A673 (cell line): ENCODE data around the gene CXADR. TPM values are rescaled to one million over a fixed set of nuclear protein-coding genes. Genes with fewer than 3 reads are reported as not detected.

ENCODE experiments used
- BruUV-seq: library from RNA; stranded (reverse); fragments of 400-500 nt; replicated peaks from 2 replicates; lab custom pipeline; 2021; lab: Mats Ljungman, UMichigan
- CTCF ChIA-PET: fragments of 300-600 bp; sonication (Branson Sonifier 250); formaldehyde crosslinking; loops from one replicate; lab custom pipeline; 2022; ENCODE audit warnings: antibody characterized with exemption; lab: Charles Lee
- POLR2A ChIA-PET: fragments of 300-600 bp; sonication (Branson Sonifier 250); formaldehyde crosslinking; loops from one replicate; lab custom pipeline; 2022; ENCODE audit warnings: antibody characterized with exemption; ENCODE audit not compliant: low non-redundant PET; lab: Charles Lee
- DNase-seq: peaks from one replicate; pipeline ENCODE4 v3.0.0-alpha.2; 2015; ENCODE audit warnings: low spot score
- H3K27ac ChIP-seq: fragments of 200-600 bp; sonication (generic); 2 replicates; pipeline ENCODE4 v1.5.1; 2016; ENCODE audit warnings: mixed run types, low read depth, mild to moderate bottlenecking, mixed read lengths, antibody characterized with exemption, low read length; ENCODE audit not compliant: poor library complexity, severe bottlenecking
- H3K27me3 ChIP-seq: fragments of 200-600 bp; sonication (generic); replicated peaks from 2 replicates; pipeline ENCODE4 v1.6.1; 2017; ENCODE audit warnings: mixed run types, low read depth, mild to moderate bottlenecking, mixed read lengths, antibody characterized with exemption, low read length; ENCODE audit not compliant: insufficient read depth, poor library complexity
- H3K36me3 ChIP-seq: fragments of 200-600 bp; sonication (generic); 2 replicates; pipeline ENCODE4 v1.6.1; 2016; ENCODE audit warnings: mixed run types, mild to moderate bottlenecking, mixed read lengths, antibody characterized with exemption, low read length; ENCODE audit not compliant: insufficient read depth, poor library complexity, severe bottlenecking
- H3K4me1 ChIP-seq: fragments of 200-600 bp; sonication (generic); 2 replicates; pipeline ENCODE4 v1.6.1; 2017; ENCODE audit warnings: mixed run types, mild to moderate bottlenecking, mixed read lengths, antibody characterized with exemption, low read length; ENCODE audit not compliant: insufficient read depth, poor library complexity, severe bottlenecking
- H3K4me3 ChIP-seq: fragments of 200-600 bp; sonication (generic); 2 replicates; pipeline ENCODE4 v1.5.1; 2016; ENCODE audit warnings: low read depth, mixed run types, mild to moderate bottlenecking, mixed read lengths, low read length; ENCODE audit not compliant: poor library complexity, severe bottlenecking
- H3K9me3 ChIP-seq: fragments of 200-600 bp; sonication (generic); 2 replicates; pipeline ENCODE4 v1.6.1; 2016; ENCODE audit warnings: mixed run types, low read depth, mild to moderate bottlenecking, mixed read lengths, antibody characterized with exemption, low read length; ENCODE audit not compliant: poor library complexity, severe bottlenecking
- CTCF ChIP-seq: fragments of 300-800, 200-600 bp; sonication (generic); conservative IDR thresholded peaks from 2 replicates; pipeline ENCODE4 v1.5.1; 2017; ENCODE audit warnings: low read depth, mild to moderate bottlenecking, antibody characterized with exemption, low read length, moderate library complexity, mixed read lengths
- EZH2 ChIP-seq: fragments of 200-600 bp; sonication (generic); IDR thresholded peaks from 2 replicates; pipeline ENCODE4 v1.6.1; 2017; ENCODE audit warnings: borderline replicate concordance, low read depth, mild to moderate bottlenecking, mixed read lengths, antibody characterized with exemption, low read length; ENCODE audit not compliant: poor library complexity, severe bottlenecking
- intact Hi-C: fragments of 100-400 bp; cut with micrococcal nuclease; formaldehyde crosslinking; loops from one replicate; pipeline ENCODE4 v1.10.0; 2022; ENCODE audit not compliant: unreplicated experiment
- total RNA-seq: library from RNA; stranded (reverse); gene quantifications from 2 replicates; pipeline ENCODE4 v1.2.3, GENCODE V29; 2021

Gene CXADR
- total RNA-seq, 1 experiment from 2014 or later, result 17.7 TPM

GRCh38 chr21:17539323-17539722 is 26.5 kb downstream of the CXADR start:
- CTCF ChIA-PET, result no interaction called here
- Histone ChIP-seq H3K27me3 (no peaks in the 10 kb centered on the region), H3K4me3 (no peak overlapping the region), H3K4me1 (peaks cover 10% of the 10 kb centered on the region), H3K36me3 (no peaks in the 10 kb centered on the region), H3K27ac (no peak overlapping the region), H3K9me3 (no peaks in the 10 kb centered on the region)
- intact Hi-C loops, result no loop called here
- POLR2A ChIA-PET, result no interaction called here
- BruUV-seq, result no TSS peak
- TF ChIP-seq CTCF, result no peak
- no peak for TF ChIP-seq EZH2
- DNase-seq, result no peak

GRCh38 chr21:17539743-17540341 is 27.0 kb downstream of the CXADR start:
- no peak for DNase-seq
- Histone ChIP-seq H3K4me3 (no peak overlapping the region), H3K27ac (no peak overlapping the region), H3K4me1 (peaks cover 10% of the 10 kb centered on the region), H3K36me3 (no peaks in the 10 kb centered on the region), H3K9me3 (no peaks in the 10 kb centered on the region), H3K27me3 (no peaks in the 10 kb centered on the region)
- TF ChIP-seq CTCF (no peak), EZH2 (no peak)
- ChIA-PET POLR2A (no interaction called here), CTCF (no interaction called here)
- no TSS peak for BruUV-seq
- intact Hi-C loops, result no loop called here

GRCh38 chr21:17540530-17540929 is 27.7 kb downstream of the CXADR start:
- intact Hi-C loops, result no loop called here
- no TSS peak for BruUV-seq
- Histone ChIP-seq H3K27me3 (no peaks in the 10 kb centered on the region), H3K4me3 (no peak overlapping the region), H3K9me3 (no peaks in the 10 kb centered on the region), H3K27ac (no peak overlapping the region), H3K36me3 (no peaks in the 10 kb centered on the region), H3K4me1 (peaks cover 10% of the 10 kb centered on the region)
- TF ChIP-seq EZH2, result no peak
- TF ChIP-seq CTCF, result no peak
- ChIA-PET POLR2A (no interaction called here), CTCF (no interaction called here)
- no peak for DNase-seq
